SK-N-SH treated with all-trans-retinoic acid at 6 μM for 48 hours (cell line): Measurements from ENCODE around the gene SMIM7.

Experiments used
- ATAC-seq: fragments of 200-7000 bp; cut with Tn5 transposase; 3 replicates; pipeline ENCODE4 v1.9.1; 2020; ENCODE audit warnings: mild to moderate bottlenecking, moderate library complexity
- BACH2 ChIP-seq: fragments of 250-450 bp; sonication (Bioruptor Pico); IDR thresholded peaks from 2 replicates; pipeline ENCODE4 v1.9.0; 2021; ENCODE audit warnings: mild to moderate bottlenecking, borderline replicate concordance
- CSDC2 ChIP-seq: fragments of 250-450 bp; sonication (Bioruptor Pico); IDR thresholded peaks from 2 replicates; pipeline ENCODE4 v1.5.0; 2020; ENCODE audit warnings: mild to moderate bottlenecking, moderate library complexity
- ESRRG ChIP-seq: fragments of 250-450 bp; sonication (Bioruptor Pico); IDR thresholded peaks from 2 replicates; pipeline ENCODE4 v1.6.1; 2021; ENCODE audit warnings: mild to moderate bottlenecking
- GLIS3 ChIP-seq: fragments of 250-450 bp; sonication (Bioruptor Pico); IDR thresholded peaks from 2 replicates; pipeline ENCODE4 v1.5.0; 2020; ENCODE audit warnings: mild to moderate bottlenecking, moderate library complexity
- ISL1 ChIP-seq: fragments of 250-450 bp; sonication (Bioruptor Pico); IDR thresholded peaks from 2 replicates; pipeline ENCODE4 v2.1.2; 2022; ENCODE audit warnings: mild to moderate bottlenecking, moderate library complexity
- OSR1 ChIP-seq: fragments of 250-450 bp; sonication (Bioruptor Pico); IDR thresholded peaks from 2 replicates; pipeline ENCODE4 v1.8.0; 2022; ENCODE audit warnings: moderate library complexity, mild to moderate bottlenecking, inconsistent platforms
- PATZ1 ChIP-seq: fragments of 250-450 bp; sonication (Bioruptor Pico); IDR thresholded peaks from 2 replicates; pipeline ENCODE4 v1.8.0; 2020; ENCODE audit warnings: mild to moderate bottlenecking, moderate library complexity, borderline replicate concordance
- POU6F1 ChIP-seq: fragments of 250-450 bp; sonication (Bioruptor Pico); IDR thresholded peaks from 2 replicates; pipeline ENCODE4 v1.8.0; 2021; ENCODE audit warnings: low read depth, mild to moderate bottlenecking, moderate library complexity, borderline replicate concordance
- PPARA ChIP-seq: fragments of 250-450 bp; sonication (Bioruptor Pico); IDR thresholded peaks from 2 replicates; pipeline ENCODE4 v1.5.0; 2020; ENCODE audit warnings: mild to moderate bottlenecking, borderline replicate concordance
- TCF4 ChIP-seq: fragments of 250-450 bp; sonication (Bioruptor Pico); IDR thresholded peaks from 2 replicates; pipeline ENCODE4 v1.8.0; 2021; ENCODE audit warnings: mild to moderate bottlenecking, moderate library complexity, borderline replicate concordance
- TOX ChIP-seq: fragments of 250-450 bp; sonication (Bioruptor Pico); IDR thresholded peaks from 2 replicates; pipeline ENCODE4 v1.8.0; 2021; ENCODE audit warnings: mild to moderate bottlenecking, moderate library complexity, borderline replicate concordance
- TSHZ2 ChIP-seq: fragments of 250-450 bp; sonication (Bioruptor Pico); IDR thresholded peaks from 2 replicates; pipeline ENCODE4 v1.5.0; 2020; ENCODE audit warnings: mild to moderate bottlenecking, moderate library complexity
- ZC3H10 ChIP-seq: fragments of 250-450 bp; sonication (Bioruptor Pico); IDR thresholded peaks from 2 replicates; pipeline ENCODE4 v1.5.1; 2021; ENCODE audit warnings: mild to moderate bottlenecking, moderate library complexity
- ZFP3 ChIP-seq: fragments of 250-450 bp; sonication (Bioruptor Pico); IDR thresholded peaks from 2 replicates; pipeline ENCODE4 v1.5.0; 2020; ENCODE audit warnings: mild to moderate bottlenecking, moderate library complexity
- ZNF565 ChIP-seq: fragments of 450-650 bp; formaldehyde crosslinking; conservative IDR thresholded peaks from 2 replicates; pipeline ENCODE4 v1.5.0; 2020; ENCODE audit warnings: low read depth, mild to moderate bottlenecking, moderate library complexity
- ZNF70 ChIP-seq: fragments of 450-650 bp; formaldehyde crosslinking; IDR thresholded peaks from 2 replicates; pipeline ENCODE4 v1.5.0; 2020; ENCODE audit warnings: mild to moderate bottlenecking, moderate library complexity
- ZNF8 ChIP-seq: fragments of 450-650 bp; formaldehyde crosslinking; IDR thresholded peaks from 2 replicates; pipeline ENCODE4 v1.5.0; 2020; ENCODE audit warnings: mild to moderate bottlenecking, moderate library complexity
- TF ChIP-seq, protein P1 (sequence below): fragments of 250-450 bp; sonication (Bioruptor Pico); IDR thresholded peaks from 2 replicates; pipeline ENCODE4 v1.5.1; 2021; ENCODE audit warnings: mild to moderate bottlenecking, moderate library complexity
- TF ChIP-seq, protein P2 (sequence below): fragments of 250-450 bp; sonication (Bioruptor Pico); IDR thresholded peaks from 2 replicates; pipeline ENCODE4 v1.5.1; 2020; ENCODE audit warnings: low read depth, mild to moderate bottlenecking, moderate library complexity

The SMIM7 gene

GRCh38 chr19:16641695-16642094 lies 18.2 kb downstream of the SMIM7 start:
- ATAC-seq: no peak
- TF ChIP-seq ZNF8 (CRISPR knock-in tag) (no peak), PATZ1 (CRISPR knock-in tag) (no peak)

GRCh38 chr19:16640951-16641350 lies 19.0 kb downstream of the SMIM7 start:
- no peak for ATAC-seq
- TF ChIP-seq ZNF565 (CRISPR knock-in tag) (no peak), PATZ1 (CRISPR knock-in tag) (no peak), ZNF70 (CRISPR knock-in tag) (no peak), ESRRG (CRISPR knock-in tag) (no peak), POU6F1 (CRISPR knock-in tag) (no peak), CSDC2 (no peak), TSHZ2 (CRISPR knock-in tag) (no peak), TOX (no peak), ZNF8 (CRISPR knock-in tag) (no peak), ISL1 (no peak), GLIS3 (CRISPR knock-in tag) (no peak)
- TF ChIP-seq, protein P1, sequence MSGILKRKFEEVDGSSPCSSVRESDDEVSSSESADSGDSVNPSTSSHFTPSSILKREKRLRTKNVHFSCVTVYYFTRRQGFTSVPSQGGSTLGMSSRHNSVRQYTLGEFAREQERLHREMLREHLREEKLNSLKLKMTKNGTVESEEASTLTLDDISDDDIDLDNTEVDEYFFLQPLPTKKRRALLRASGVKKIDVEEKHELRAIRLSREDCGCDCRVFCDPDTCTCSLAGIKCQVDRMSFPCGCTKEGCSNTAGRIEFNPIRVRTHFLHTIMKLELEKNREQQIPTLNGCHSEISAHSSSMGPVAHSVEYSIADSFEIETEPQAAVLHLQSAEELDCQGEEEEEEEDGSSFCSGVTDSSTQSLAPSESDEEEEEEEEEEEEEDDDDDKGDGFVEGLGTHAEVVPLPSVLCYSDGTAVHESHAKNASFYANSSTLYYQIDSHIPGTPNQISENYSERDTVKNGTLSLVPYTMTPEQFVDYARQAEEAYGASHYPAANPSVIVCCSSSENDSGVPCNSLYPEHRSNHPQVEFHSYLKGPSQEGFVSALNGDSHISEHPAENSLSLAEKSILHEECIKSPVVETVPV (CRISPR knock-in tag): no peak

DNA sequence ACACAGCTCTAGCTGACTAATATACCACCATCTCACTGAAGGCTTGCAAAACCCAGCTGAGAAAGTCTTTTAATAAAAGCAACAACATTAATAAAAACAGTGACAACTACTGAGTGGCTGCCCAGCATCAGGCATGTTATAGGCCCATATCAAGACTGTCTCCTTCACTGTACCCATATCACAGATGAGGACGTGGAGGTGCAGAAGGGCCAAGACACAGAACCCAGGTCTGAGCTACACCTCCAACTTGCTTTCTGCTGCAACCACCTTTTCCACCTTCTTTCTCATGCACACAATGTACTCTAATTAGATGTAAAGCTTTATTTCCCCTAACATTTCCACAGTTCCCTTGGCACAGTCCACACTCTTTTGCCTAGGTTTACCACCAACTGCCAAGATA lies 21.3 kb downstream of the SMIM7 start:
- ATAC-seq: no peak
- TF ChIP-seq, protein P1 (CRISPR knock-in tag): no peak
- no peak for TF ChIP-seq BACH2
- TF ChIP-seq OSR1: no peak
- no peak for TF ChIP-seq ZNF70 (CRISPR knock-in tag)

DNA sequence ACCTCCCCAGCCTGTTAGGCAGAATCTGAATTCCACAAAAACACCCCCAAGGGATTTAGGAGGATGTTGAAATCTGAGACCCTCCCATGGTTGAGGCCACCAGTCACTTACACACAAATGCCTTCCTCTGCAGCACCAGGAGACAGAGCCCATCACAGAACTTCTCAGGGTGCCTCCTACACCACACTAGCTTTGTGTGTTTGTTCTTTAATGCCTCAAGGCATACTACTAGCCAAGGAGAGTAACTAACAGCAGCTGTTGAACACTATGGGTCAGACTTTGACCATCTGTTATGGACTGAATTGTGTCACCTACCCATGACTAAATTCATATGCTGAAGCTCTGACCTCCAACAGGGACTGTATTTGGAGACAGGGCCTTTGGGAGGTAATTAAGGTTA lies 22.4 kb downstream of the SMIM7 start:
- no peak for ATAC-seq
- TF ChIP-seq CSDC2 (no peak), TCF4 (CRISPR knock-in tag) (no peak), ZNF8 (CRISPR knock-in tag) (no peak), ZC3H10 (CRISPR knock-in tag) (no peak), ZFP3 (no peak), ESRRG (CRISPR knock-in tag) (no peak), TOX (no peak), PPARA (CRISPR knock-in tag) (no peak), BACH2 (no peak), POU6F1 (CRISPR knock-in tag) (no peak)
- TF ChIP-seq, protein P2, sequence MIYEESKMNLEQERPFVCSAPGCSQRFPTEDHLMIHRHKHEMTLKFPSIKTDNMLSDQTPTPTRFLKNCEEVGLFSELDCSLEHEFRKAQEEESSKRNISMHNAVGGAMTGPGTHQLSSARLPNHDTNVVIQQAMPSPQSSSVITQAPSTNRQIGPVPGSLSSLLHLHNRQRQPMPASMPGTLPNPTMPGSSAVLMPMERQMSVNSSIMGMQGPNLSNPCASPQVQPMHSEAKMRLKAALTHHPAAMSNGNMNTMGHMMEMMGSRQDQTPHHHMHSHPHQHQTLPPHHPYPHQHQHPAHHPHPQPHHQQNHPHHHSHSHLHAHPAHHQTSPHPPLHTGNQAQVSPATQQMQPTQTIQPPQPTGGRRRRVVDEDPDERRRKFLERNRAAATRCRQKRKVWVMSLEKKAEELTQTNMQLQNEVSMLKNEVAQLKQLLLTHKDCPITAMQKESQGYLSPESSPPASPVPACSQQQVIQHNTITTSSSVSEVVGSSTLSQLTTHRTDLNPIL (CRISPR knock-in tag): no peak
